OCI-LY7 (cell line): Measurements from ENCODE around the gene FAM241A.

Source experiments
- CTCF ChIP-seq: fragments of 200-600 bp; sonication (generic); conservative IDR thresholded peaks from 2 replicates; pipeline ENCODE4 v1.5.1; 2014; ENCODE audit warnings: mild to moderate bottlenecking, antibody characterized with exemption, low read length, moderate library complexity, mixed read lengths
- EZH2phosphoT487 ChIP-seq: fragments of 200-600 bp; sonication (generic); IDR thresholded peaks from 2 replicates; pipeline ENCODE4 v1.6.1; 2018; ENCODE audit warnings: low read depth, borderline replicate concordance, mild to moderate bottlenecking, mixed run types, antibody characterized with exemption, low read length, moderate library complexity, mixed read lengths

GRCh38 chr4:112144546-112145325 lies 518 bp upstream of the FAM241A start:
- TF ChIP-seq CTCF (no peak), EZH2phosphoT487 (no peak)
